IPS DF 6.9 (cell line): ENCODE measurements around the gene PRMT1.

Source experiments
- DNase-seq: peaks from one replicate; pipeline ENCODE4 v3.0.0-alpha.2; 2013; ENCODE audit warnings: low read depth, low spot score
- H3K27ac ChIP-seq: one replicate; pipeline ENCODE4 v1.5.1; 2013; ENCODE audit warnings: low read length, control low read depth
- H3K27me3 ChIP-seq: 2 replicates; pipeline ENCODE4 v1.6.1; 2013; ENCODE audit warnings: mild to moderate bottlenecking, low read length; ENCODE audit not compliant: control insufficient read depth, insufficient read depth
- H3K36me3 ChIP-seq: 2 replicates; pipeline ENCODE4 v1.6.1; 2013; ENCODE audit warnings: low read length; ENCODE audit not compliant: control insufficient read depth, insufficient read depth
- H3K4me1 ChIP-seq: 2 replicates; pipeline ENCODE4 v1.6.1; 2013; ENCODE audit warnings: low read length; ENCODE audit not compliant: control insufficient read depth, insufficient read depth
- H3K4me3 ChIP-seq: 2 replicates; pipeline ENCODE4 v1.5.1; 2013; ENCODE audit warnings: mild to moderate bottlenecking, low read length
- H3K9me3 ChIP-seq: 2 replicates; pipeline ENCODE4 v1.6.1; 2013; ENCODE audit warnings: low read length, inconsistent platforms; ENCODE audit not compliant: control insufficient read depth, insufficient read depth
- WGBS: extraction: QIAGEN DNeasy Blood & Tissue Kit; methylation state at CpG from one replicate; pipeline ENCODE4 v1.1.7; 2013; ENCODE audit warnings: mixed read lengths, missing lambda C conversion rate; ENCODE audit not compliant: insufficient read length, insufficient coverage; 5-methylcytosine and 5-hydroxymethylcytosine counted together

Gene PRMT1

GRCh38 chr19:49651820-49652550 lies 25.1 kb upstream of the PRMT1 start:
- no CpG with 5 or more reads among the region's 110 CpGs for WGBS
- Histone ChIP-seq H3K27ac (no peak overlapping the region), H3K4me1 (no peaks in the 10 kb centered on the region; the same call in 1 of the 2 replicates), H3K27me3 (no peaks in the 10 kb centered on the region), H3K36me3 (peaks cover 43% of the 10 kb centered on the region), H3K4me3 (no peak overlapping the region), H3K9me3 (no peaks in the 10 kb centered on the region)
- no peak for DNase-seq

GRCh38 chr19:49652551-49653465 lies 24.3 kb upstream of the PRMT1 start:
- H3K36me3 ChIP-seq = peaks cover 47% of the 10 kb centered on the region

GRCh38 chr19:49653466-49653806 lies 23.6 kb upstream of the PRMT1 start:
- no peaks in the 10 kb centered on the region for H3K9me3 ChIP-seq
- no peak for DNase-seq
- WGBS = no CpG with 5 or more reads among the region's 13 CpGs
- no peaks in the 10 kb centered on the region for H3K27me3 ChIP-seq
- H3K36me3 ChIP-seq = peaks cover 48% of the 10 kb centered on the region
- H3K4me1 ChIP-seq = no peaks in the 10 kb centered on the region; the same call in 1 of the 2 replicates
- H3K27ac ChIP-seq = no peak overlapping the region
- no peak overlapping the region for H3K4me3 ChIP-seq

More at GRCh38 chr19:49652551-49653465, 24.3 kb upstream of the PRMT1 start:
- no peaks in the 10 kb centered on the region for H3K27me3 ChIP-seq
- no CpG with 5 or more reads among the region's 58 CpGs for WGBS
- H3K4me3 ChIP-seq = no peak overlapping the region
- H3K27ac ChIP-seq = no peak overlapping the region
- no peaks in the 10 kb centered on the region for H3K9me3 ChIP-seq
- no peaks in the 10 kb centered on the region; the same call in 1 of the 2 replicates for H3K4me1 ChIP-seq
- no peak for DNase-seq

GRCh38 chr19:49654581-49654980 lies 22.5 kb upstream of the PRMT1 start:
- no peaks in the 10 kb centered on the region for H3K9me3 ChIP-seq
- DNase-seq = no peak
- peaks cover 55% of the 10 kb centered on the region for H3K36me3 ChIP-seq
- H3K4me1 ChIP-seq = no peaks in the 10 kb centered on the region; the same call in 1 of the 2 replicates
- no CpG with 5 or more reads among the region's 10 CpGs for WGBS
- H3K4me3 ChIP-seq = no peak overlapping the region
- no peak overlapping the region for H3K27ac ChIP-seq
- no peaks in the 10 kb centered on the region for H3K27me3 ChIP-seq

- Histone ChIP-seq H3K27ac (no peak overlapping the region), H3K36me3 (peaks cover 55% of the 10 kb centered on the region), H3K27me3 (no peaks in the 10 kb centered on the region), H3K4me3 (no peak overlapping the region), H3K9me3 (no peaks in the 10 kb centered on the region), H3K4me1 (no peaks in the 10 kb centered on the region; the same call in 1 of the 2 replicates)
- no CpG with 5 or more reads among the region's 23 CpGs for WGBS
- no peak for DNase-seq
These were observed 21.3 kb upstream of the PRMT1 start for GRCh38 chr19:49655570-49656455.

- Histone ChIP-seq H3K9me3 (no peaks in the 10 kb centered on the region), H3K4me3 (no peak overlapping the region), H3K27me3 (no peaks in the 10 kb centered on the region), H3K4me1 (no peaks in the 10 kb centered on the region; the same call in 1 of the 2 replicates), H3K27ac (no peak overlapping the region), H3K36me3 (peaks cover 55% of the 10 kb centered on the region)
- WGBS = no CpG with 5 or more reads among the region's 17 CpGs
- no peak for DNase-seq
These were observed 20.5 kb upstream of the PRMT1 start for GRCh38 chr19:49656456-49657109.

GRCh38 chr19:49657493-49658138 lies 19.5 kb upstream of the PRMT1 start:
- Histone ChIP-seq H3K4me3 (no peak overlapping the region), H3K36me3 (peaks cover 57% of the 10 kb centered on the region), H3K4me1 (no peaks in the 10 kb centered on the region; the same call in 1 of the 2 replicates), H3K27me3 (no peaks in the 10 kb centered on the region), H3K27ac (no peak overlapping the region), H3K9me3 (no peaks in the 10 kb centered on the region)
- no peak for DNase-seq
- WGBS = no CpG with 5 or more reads among the region's 22 CpGs

GRCh38 chr19:49658139-49658517 lies 18.9 kb upstream of the PRMT1 start:
- no peak overlapping the region for H3K27ac ChIP-seq
- no peaks in the 10 kb centered on the region; the same call in 1 of the 2 replicates for H3K4me1 ChIP-seq
- no peaks in the 10 kb centered on the region for H3K9me3 ChIP-seq
- no CpG with 5 or more reads among the region's 15 CpGs for WGBS
- H3K27me3 ChIP-seq = no peaks in the 10 kb centered on the region
- no peak overlapping the region for H3K4me3 ChIP-seq
- peaks cover 59% of the 10 kb centered on the region for H3K36me3 ChIP-seq
- no peak for DNase-seq

GRCh38 chr19:49658566-49659442 lies 18.3 kb upstream of the PRMT1 start:
- H3K4me1 ChIP-seq = no peaks in the 10 kb centered on the region; the same call in 1 of the 2 replicates

More at GRCh38 chr19:49658566-49659442, 18.3 kb upstream of the PRMT1 start:
- DNase-seq = no peak
- Histone ChIP-seq H3K27ac (no peak overlapping the region), H3K9me3 (no peaks in the 10 kb centered on the region), H3K36me3 (peaks cover 57% of the 10 kb centered on the region), H3K27me3 (no peaks in the 10 kb centered on the region), H3K4me3 (no peak overlapping the region)
- WGBS = no CpG with 5 or more reads among the region's 12 CpGs
